Pancreas (tissue), 10 donors: ENCODE data around the gene NME1. TPM values are rescaled to one million over a fixed set of nuclear protein-coding genes. Genes with fewer than 3 reads are reported as not detected.

Experiments used
- ATAC-seq, 4 donors: fragments of 200-7000 bp; cut with Tn5 transposase; one replicate each; pipeline versions ENCODE4 v1.8.0 to v1.9.1; 2020; ENCODE audit warnings: mild to moderate bottlenecking in 4 of 4, moderate library complexity in 4 of 4
- DNase-seq, 6 donors: peaks; one replicate each; pipeline ENCODE4 v3.0.0-alpha.2; 2020
- FAIRE-seq: peaks from 2 replicates; lab custom pipeline; 2012; peaks lifted over from hg19 to GRCh38; lab: Jason Lieb, UNC
- H3K27ac ChIP-seq, 4 donors: fragments of 200-600 bp; sonication (generic); 1 replicate in 3 of 4; 2 replicates in 1 of 4; pipeline versions ENCODE4 v1.5.0 to v1.8.0; 2020
- H3K27me3 ChIP-seq, 4 donors: fragments of 200-600 bp; one replicate each; pipeline ENCODE4 v1.8.0; 2021
- H3K36me3 ChIP-seq, 3 donors: fragments of 200-600 bp; sonication (generic) in 1 of 3; one replicate each; pipeline versions ENCODE4 v1.5.0 to v1.8.0; 2020 to 2021
- H3K4me1 ChIP-seq, 3 donors: fragments of 200-600 bp; one replicate each; pipeline ENCODE4 v1.8.0; 2021
- H3K4me3 ChIP-seq, 4 donors: fragments of 200-600 bp; sonication (generic) in 2 of 4; one replicate each; pipeline versions ENCODE4 v1.5.0 to v1.8.0; 2020 to 2021
- H3K9me3 ChIP-seq, 4 donors: fragments of 200-600 bp; one replicate each; pipeline ENCODE4 v1.8.0; 2021
- WGBS, 2 donors: extraction: QIAGEN DNeasy Blood & Tissue Kit; methylation state at CpG; one replicate each; pipeline ENCODE4 v1.1.7; 2013; 5-methylcytosine and 5-hydroxymethylcytosine counted together
- intact Hi-C, 3 donors: fragments of 100-400 bp; cut with DNase I; formaldehyde crosslinking; loops; one replicate each; pipeline versions ENCODE4 v1.11.1 to v1.14.2; 2022
- polyA plus RNA-seq, 2 donors: library from polyadenylated mRNA; stranded (reverse); fragments of 200-250 nt; gene quantifications; one replicate each; pipeline ENCODE4 v1.2.3, GENCODE V29; 2013
- total RNA-seq, 6 donors: library from RNA; stranded (reverse); fragmentation: NEBNext Ultra II Directional in 4 of 6; extraction: Animal tissue kit (Norgen Biotek cat#: 25700) in 4 of 6; gene quantifications; one replicate each; pipeline versions ENCODE4 v1.2.1 to v1.2.4, GENCODE V29; 2021 to 2023
- TF ChIP-seq, protein P1 (sequence below), 4 donors: fragments of 200-600 bp; sonication (generic) in 3 of 4; IDR thresholded peaks; one replicate each; pipeline versions ENCODE4 v1.5.0 to v1.8.0; 2021; ENCODE audit warnings: antibody characterized with exemption in 4 of 4
- donor health status: healthy with polysubstance abuse.
- donor health status: DM: no; HTN: no; CAD: no; lungs with moderate emphysema.
- donor health status: DM: no; HTN: no; CAD: no.
- donor health status: control.
- donor health status: control.
- donor health status: Bipolar disorder and iron deficiency.
- donor health status: DM: yes; HTN: yes; CAD: no.
- donor health status: DM: no; HTN: no; CAD: no.
- donor health status: DM: no; HTN: no; CAD: no.
- donor health status: DM: yes; HTN: yes; CAD: no.

The NME1 gene
- total and polyA plus RNA-seq, 8 donors = 15.6 to 57.1 (median 39.5) TPM

DNA sequence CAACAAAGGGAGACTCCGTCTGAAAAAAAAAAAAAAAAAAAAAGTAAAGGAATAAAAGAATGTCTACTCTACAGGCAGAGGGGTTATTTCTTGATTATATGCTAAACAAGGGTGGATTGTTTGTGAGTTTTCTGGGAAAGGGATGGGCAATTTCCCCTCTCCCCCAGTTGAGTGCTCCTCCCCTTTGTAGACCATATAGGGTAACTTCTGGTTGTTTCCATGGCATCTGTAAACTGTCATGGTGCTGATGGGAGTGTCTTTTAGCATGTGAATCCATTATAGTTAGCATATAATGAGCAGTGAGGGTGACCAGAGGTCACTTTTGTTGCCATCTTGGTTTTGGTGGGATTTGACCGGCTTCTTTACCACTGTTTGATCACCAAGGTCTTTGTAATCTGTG, 4.2 kb upstream of the NME1 start:
- WGBS, 2 donors = 93 to 100% methylated on average over 2 of the region's 2 CpGs
- H3K9me3 ChIP-seq = no peaks in the 10 kb centered on the region
- H3K4me3 ChIP-seq = no peak overlapping the region
- intact Hi-C loops = no loop called here
- H3K27ac ChIP-seq = no peak overlapping the region
- no peak for DNase-seq
- no peak for ATAC-seq
- TF ChIP-seq, protein P1, sequence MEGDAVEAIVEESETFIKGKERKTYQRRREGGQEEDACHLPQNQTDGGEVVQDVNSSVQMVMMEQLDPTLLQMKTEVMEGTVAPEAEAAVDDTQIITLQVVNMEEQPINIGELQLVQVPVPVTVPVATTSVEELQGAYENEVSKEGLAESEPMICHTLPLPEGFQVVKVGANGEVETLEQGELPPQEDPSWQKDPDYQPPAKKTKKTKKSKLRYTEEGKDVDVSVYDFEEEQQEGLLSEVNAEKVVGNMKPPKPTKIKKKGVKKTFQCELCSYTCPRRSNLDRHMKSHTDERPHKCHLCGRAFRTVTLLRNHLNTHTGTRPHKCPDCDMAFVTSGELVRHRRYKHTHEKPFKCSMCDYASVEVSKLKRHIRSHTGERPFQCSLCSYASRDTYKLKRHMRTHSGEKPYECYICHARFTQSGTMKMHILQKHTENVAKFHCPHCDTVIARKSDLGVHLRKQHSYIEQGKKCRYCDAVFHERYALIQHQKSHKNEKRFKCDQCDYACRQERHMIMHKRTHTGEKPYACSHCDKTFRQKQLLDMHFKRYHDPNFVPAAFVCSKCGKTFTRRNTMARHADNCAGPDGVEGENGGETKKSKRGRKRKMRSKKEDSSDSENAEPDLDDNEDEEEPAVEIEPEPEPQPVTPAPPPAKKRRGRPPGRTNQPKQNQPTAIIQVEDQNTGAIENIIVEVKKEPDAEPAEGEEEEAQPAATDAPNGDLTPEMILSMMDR (IDR thresholded peaks at IDR 0.05) = no peak
- no peaks in the 10 kb centered on the region for H3K27me3 ChIP-seq
- H3K36me3 ChIP-seq = no peaks in the 10 kb centered on the region
- FAIRE-seq = no peak
- H3K4me1 ChIP-seq = no peaks in the 10 kb centered on the region

GRCh38 chr17:51150932-51151331, 2.4 kb upstream of the NME1 start:
- FAIRE-seq = no peak
- Histone ChIP-seq H3K4me1 (peaks cover 0 to 10% (median 7%) of the 10 kb centered on the region in 3 donors), H3K27me3 (no peaks in the 10 kb centered on the region), H3K9me3 (no peaks in the 10 kb centered on the region), H3K27ac (no peak overlapping the region), H3K36me3 (no peaks in the 10 kb centered on the region), H3K4me3 (no peak overlapping the region)
- TF ChIP-seq, protein P1 (IDR thresholded peaks at IDR 0.05) = no peak
- WGBS, 2 donors = 87 to 92% methylated on average over 5 of the region's 5 CpGs
- no peak for DNase-seq
- no peak for ATAC-seq
- intact Hi-C loops = loop anchor here in 2 of 3 donors (5.0 to 10.0 kb wide), 2 partner anchors 149 to 156 kb away; no protein-coding TSS in a partner anchor

- DNase-seq (peak in 1 of 6 donors; percentile 26), ATAC-seq (peak; percentile 10 to 35 (median 28)), FAIRE-seq (no peak)
- intact Hi-C loops = loop anchor here in 2 of 3 donors (5.0 to 10.0 kb wide), 2 partner anchors 150 to 158 kb away; no protein-coding TSS in a partner anchor
- 9 to 10% methylated on average over 8 of the region's 8 CpGs for WGBS, 2 donors
- Histone ChIP-seq H3K4me1 (peaks cover 0 to 10% (median 7%) of the 10 kb centered on the region in 3 donors), H3K9me3 (no peaks in the 10 kb centered on the region), H3K36me3 (no peaks in the 10 kb centered on the region), H3K4me3 (peak overlapping the region in 2 of 4 donors; percentile 75 to 77), H3K27me3 (no peaks in the 10 kb centered on the region), H3K27ac (peak overlapping the region; percentile 57 to 88 (median 81))
- TF ChIP-seq, protein P1 (IDR thresholded peaks at IDR 0.05) = no peak
Measured at GRCh38 chr17:51152766-51153209, 571 bp upstream of the NME1 start.

GRCh38 chr17:51154176-51154575, 817 bp downstream of the NME1 start:
- no peaks in the 10 kb centered on the region for H3K36me3 ChIP-seq
- H3K9me3 ChIP-seq = no peaks in the 10 kb centered on the region
- ATAC-seq (peak in 1 of 4 donors; percentile 1), DNase-seq (no peak), FAIRE-seq (no peak)
- intact Hi-C loops = loop anchor here in 2 of 3 donors (5.0 to 10.0 kb wide), 2 partner anchors 152 to 159 kb away; no protein-coding TSS in a partner anchor
- H3K27me3 ChIP-seq = no peaks in the 10 kb centered on the region
- peaks cover 0 to 10% (median 7%) of the 10 kb centered on the region in 3 donors for H3K4me1 ChIP-seq
- TF ChIP-seq, protein P1 (IDR thresholded peaks at IDR 0.05) = no peak
- peak overlapping the region; percentile 64 to 77 (median 74) for H3K4me3 ChIP-seq
- 16 to 18% methylated on average over 6 of the region's 6 CpGs for WGBS, 2 donors
- H3K27ac ChIP-seq = no peak overlapping the region

DNA sequence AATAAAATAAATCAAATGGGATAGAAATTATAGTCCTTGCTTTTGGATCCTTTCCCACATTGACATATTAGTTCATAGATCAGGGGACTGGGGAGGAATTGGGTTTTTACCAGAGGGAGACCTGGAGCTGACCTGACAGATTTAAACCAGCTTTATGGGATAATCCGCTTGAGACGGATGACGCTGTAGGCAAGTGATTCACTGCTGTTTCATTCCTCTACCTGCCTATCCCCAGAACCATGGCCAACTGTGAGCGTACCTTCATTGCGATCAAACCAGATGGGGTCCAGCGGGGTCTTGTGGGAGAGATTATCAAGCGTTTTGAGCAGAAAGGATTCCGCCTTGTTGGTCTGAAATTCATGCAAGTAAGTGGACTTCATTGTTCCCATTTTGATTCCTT, 2.1 kb downstream of the NME1 start:
- FAIRE-seq = no peak
- no peak for ATAC-seq
- intact Hi-C loops = loop anchor here in 1 of 3 donors (10.0 kb wide), 1 partner anchor 161 kb away; no protein-coding TSS in a partner anchor

More for the DNA sequence above, 2.1 kb downstream of the NME1 start:
- no peak overlapping the region for H3K27ac ChIP-seq
- no peaks in the 10 kb centered on the region for H3K9me3 ChIP-seq
- WGBS, 2 donors = 95 to 96% methylated on average over 8 of the region's 8 CpGs
- no peak for DNase-seq
- TF ChIP-seq, protein P1 (IDR thresholded peaks at IDR 0.05) = no peak
- no peaks in the 10 kb centered on the region for H3K36me3 ChIP-seq
- no peaks in the 10 kb centered on the region for H3K27me3 ChIP-seq
- no peak overlapping the region for H3K4me3 ChIP-seq
- H3K4me1 ChIP-seq = peaks cover 0 to 10% (median 7%) of the 10 kb centered on the region in 3 donors
